COLO668 (cell line): ENCODE measurements around the gene KRTAP10-1.
"Not testable (repeated sequence)": the region's sequence is repeated elsewhere in the genome, so short reads cannot be mapped to it uniquely, and the experiment has no call there.

Source experiments
- DNase-seq: peaks from one replicate; lab custom pipeline; 2025; ENCODE audit not compliant: unreplicated experiment; lab: John Stamatoyannopoulos, UW

KRTAP10-1 gene

DNA sequence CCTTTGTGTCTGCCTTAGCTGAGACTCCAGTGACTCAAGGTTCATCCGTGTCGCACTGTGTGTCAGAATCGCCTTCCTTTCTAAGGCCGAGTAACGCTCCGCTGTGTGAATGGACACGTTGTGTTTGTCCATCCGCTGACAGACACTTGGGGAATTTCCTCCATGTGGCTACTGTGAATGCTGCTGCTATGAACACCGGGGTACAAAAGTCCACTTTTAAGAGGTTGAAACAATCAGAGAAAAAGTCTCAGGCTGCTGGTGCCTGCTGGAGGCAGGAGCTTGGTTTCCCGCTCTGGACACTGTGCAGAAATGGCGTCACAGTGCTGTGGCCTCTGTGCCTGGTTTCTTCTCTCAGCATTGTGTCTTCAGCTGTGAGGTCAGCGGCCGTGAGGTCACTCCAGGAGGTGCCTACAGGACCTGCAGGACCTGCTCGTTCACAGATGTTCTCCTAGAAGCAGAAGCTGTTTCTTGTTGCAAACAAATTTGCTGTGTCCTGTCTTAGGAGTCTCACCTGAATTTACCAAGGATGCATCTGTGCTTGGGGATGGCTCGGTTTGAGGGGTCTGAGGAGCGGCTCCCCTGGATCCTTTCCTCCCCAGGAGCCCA is 34.2 kb downstream of the KRTAP10-1 start:
- no peak for DNase-seq

DNA sequence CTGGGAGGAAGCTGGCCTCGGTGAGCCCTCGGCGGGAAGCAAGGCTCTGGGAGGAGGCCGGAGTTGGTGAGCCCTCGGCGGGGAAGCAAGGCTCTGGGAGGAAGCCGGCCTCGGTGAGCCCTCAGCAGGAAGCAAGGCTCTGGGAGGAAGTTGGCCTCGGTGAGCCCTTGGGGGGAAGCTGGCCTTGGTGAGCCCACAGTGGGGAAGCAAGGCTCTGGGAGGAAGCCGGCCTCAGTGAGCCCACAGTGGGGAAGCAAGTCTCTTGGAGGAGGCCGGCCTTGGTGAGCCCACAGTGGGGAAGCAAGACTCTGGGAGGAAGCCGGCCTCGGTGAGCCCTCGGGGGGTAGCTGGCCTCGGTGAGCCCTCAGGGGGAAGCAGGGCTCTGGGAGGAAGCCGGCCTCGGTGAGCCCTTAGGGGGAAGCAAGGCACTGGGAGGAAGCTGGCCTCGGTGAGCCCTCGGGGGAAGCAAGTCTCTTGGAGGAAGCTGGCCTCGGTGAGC is 36.0 kb downstream of the KRTAP10-1 start:
- no peak for DNase-seq

DNA sequence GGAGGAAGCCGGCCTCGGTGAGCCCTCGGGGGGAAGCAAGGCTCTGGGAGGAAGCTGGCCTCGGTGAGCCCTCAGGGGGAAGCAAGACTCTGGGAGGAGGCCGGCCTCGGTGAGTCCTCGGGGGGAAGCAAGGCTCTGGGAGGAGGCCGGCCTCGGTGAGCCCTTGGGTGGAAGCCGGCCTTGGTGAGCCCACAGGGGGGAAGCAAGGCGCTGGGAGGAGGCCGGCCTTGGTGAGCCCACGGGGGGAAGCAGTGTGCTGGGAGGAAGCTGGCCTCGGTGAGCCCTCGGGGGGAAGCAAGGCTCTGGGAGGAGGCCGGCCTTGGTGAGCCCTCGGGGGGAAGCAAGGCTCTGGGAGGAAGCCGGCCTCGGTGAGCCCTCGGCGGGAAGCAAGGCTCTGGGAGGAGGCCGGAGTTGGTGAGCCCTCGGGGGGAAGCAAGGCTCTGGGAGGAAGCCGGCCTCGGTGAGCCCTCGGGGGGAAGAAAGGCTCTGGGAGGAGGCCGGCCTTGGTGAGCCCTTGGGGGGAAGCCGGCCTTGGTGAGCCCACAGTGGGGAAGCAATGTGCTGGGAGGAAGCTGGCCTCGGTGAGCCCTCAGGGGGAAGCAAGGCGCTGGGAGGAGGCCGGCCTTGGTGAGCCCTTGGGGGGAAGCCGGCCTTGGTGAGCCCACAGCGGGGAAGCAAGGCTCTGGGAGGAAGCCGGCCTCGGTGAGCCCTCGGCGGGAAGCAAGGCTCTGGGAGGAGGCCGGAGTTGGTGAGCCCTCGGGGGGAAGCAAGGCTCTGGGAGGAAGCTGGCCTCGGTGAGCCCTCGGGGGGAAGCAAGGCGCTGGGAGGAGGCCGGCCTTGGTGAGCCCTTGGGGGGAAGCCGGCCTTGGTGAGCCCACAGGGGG is 36.7 kb downstream of the KRTAP10-1 start:
- DNase-seq, result not testable (repeated sequence)

DNA sequence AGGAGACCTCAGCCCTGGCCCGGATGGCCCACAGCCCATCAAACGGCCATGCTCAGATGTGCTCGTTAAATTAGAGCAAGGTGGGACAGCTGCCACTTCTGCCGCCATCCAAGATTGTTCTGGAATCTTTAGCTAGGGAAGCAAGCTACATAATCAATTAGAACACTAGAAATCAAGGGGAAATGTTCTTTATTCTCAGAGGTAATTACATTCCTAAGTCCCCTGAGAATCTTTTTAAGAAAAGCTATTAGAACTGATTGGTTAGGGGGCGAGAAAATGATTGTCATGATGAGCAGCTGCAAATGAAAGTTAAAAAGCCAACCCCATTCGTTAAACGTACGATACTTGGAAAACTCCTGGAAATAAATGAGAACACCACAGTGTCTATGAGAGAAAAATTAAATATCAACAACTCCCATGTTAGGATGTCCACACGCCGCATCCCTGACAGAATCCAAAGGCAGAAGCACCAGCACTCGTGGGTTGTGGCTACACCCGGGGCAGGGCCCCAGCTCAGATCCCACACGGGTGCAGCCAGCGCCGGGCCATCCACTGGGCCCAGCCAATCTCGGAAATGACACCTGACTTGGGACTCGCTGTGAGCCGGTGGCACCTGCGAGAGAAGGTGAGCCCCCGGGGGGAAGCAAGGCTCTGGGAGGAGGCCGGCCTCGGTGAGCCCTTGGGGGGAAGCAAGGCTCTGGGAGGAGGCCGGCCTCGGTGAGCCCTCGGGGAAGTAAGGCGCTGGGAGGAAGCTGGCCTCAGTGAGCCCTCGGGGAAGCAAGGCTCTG is 37.6 kb downstream of the KRTAP10-1 start:
- no peak for DNase-seq

- no peak for DNase-seq
These were observed 39.9 kb downstream of the KRTAP10-1 start for GRCh38 chr21:44500111-44500510.

GRCh38 chr21:44499631-44500030 is 40.4 kb downstream of the KRTAP10-1 start:
- DNase-seq, result no peak

- DNase-seq, result peak; percentile 75
These were observed 40.8 kb downstream of the KRTAP10-1 start for GRCh38 chr21:44499211-44499560.

- DNase-seq, result peak; percentile 67
These were observed 41.5 kb downstream of the KRTAP10-1 start for GRCh38 chr21:44498280-44499210.

DNA sequence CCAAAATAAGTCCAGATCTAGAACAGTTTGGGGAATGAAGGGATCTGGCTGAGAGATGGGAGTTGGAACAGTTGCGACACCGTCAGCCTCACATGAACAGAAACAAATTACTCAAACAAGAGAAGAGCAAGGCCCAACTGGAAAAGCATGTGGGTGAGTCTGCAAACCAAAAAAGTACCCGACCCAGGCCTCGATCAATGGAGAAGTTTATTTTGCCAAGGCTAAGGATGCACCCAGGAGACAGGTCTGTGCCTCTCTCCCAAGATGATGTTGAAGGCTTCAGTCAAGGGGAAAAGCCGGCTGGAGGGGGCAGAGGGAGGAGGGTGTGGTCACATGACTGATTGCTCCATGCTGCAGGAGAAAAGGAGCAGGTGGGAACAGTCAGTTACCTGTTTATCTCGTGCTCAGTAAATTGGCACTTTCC is 42.3 kb downstream of the KRTAP10-1 start:
- peak; percentile 49 for DNase-seq

DNA sequence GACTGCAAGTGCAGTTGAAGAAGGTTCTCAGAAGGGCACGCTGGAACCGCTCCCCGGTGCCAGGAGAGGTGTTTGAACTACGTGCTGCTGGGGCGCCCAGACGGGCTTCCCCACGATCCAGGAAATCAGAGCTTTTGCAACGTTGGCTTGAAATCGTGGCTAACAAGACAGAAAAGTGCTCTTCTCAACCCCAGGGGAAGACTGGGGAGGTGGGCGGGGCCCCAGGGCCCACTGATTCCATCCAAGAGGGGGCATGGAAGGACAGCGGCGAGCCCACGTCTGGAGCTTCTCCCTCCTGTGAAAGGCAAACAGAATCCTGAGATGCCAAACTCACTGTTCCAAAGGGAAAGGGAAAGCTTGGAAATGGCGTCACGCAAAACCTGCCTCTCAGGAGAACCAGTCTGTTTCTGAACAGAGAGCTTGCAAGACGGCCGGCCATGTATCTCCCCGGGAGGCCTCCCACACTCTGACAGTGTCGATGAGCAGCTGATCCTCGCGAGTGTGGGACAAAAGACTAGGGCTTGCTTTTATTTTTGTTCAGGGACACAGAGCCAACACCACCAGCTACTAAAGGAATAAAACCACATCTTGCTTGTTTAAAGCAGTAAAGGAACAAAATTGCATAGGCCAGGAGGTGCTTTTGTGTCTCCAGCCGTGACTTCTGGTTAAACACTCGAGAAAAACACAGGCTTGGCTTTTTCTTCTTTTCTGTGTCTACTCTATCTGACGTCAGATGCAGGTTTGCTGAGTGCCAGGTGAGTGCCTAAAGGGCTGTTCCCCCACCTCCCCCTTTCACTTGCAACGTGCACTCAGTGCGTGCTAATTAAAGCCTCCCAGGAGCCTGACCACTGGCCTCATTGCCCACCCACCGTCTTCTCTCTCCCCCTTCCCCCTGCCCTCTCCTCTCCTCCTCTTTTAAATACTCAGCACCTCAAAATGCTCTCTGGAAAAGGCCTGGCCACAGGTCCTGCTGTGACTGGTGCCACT is 43.1 kb downstream of the KRTAP10-1 start:
- DNase-seq, result peak; percentile 48

- no peak for DNase-seq
These were observed 44.1 kb downstream of the KRTAP10-1 start for GRCh38 chr21:44495611-44496563.

DNA sequence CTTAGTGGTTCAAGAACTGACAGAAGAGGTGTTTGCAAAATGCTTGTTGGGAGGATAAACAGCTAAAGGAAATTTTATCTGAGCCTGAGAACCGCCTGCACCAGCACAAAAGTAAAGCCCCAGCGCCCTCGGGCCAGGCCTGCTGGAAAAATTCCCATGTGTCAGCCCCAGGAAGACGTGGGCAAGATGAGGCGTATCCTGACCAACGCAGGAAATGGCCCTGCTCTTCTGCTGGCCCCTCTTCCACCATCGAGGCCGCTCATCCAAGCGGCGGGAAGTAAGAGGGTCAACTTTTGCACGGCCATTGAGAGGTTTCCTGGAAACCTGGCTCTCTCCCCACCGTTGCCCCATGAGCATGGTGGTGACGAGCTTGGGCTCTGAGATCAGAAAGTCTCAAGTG is 45.0 kb downstream of the KRTAP10-1 start:
- no peak for DNase-seq

DNA sequence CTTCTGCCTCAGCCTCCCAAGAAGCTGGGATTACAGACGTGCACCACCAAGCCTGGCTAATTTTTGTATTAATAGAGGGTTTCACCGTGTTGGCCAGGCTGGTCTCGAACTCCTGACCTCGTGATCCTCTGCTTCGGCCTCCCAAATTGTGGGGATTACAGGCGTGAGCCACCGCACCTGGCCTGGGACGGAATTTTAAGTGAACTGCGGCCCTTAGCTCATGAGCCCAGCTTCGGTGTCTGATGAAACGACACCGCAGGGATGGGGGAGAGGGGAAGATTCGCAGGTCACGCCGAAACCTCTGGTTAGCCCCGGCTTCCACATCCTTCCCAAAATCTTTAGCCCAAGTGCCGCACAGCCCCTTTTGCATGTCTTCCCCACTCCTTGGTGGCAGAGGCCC is 45.6 kb downstream of the KRTAP10-1 start:
- DNase-seq, result no peak

- no peak for DNase-seq
These were observed 47.2 kb downstream of the KRTAP10-1 start for GRCh38 chr21:44492567-44493385.

DNA sequence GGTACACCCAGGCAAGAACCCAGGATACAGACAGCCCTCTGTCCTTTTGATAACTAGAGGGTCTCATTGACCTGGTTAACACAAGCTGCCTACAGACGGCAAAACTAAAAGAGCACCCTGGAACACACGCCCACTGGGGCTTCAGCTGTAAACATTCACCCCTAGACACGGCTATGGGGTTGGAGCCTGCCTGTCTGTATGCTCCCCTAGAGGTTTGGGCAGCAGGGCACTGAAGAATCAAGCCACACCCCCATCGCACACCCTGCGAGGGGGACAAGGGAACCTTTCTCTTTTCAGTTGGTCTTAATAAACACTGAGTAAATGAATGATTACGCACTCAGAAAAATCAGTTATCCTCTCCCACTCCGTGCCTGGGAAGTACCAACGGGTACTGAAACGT is 49.2 kb downstream of the KRTAP10-1 start:
- DNase-seq, result no peak

- no peak for DNase-seq
These were observed 49.6 kb downstream of the KRTAP10-1 start for GRCh38 chr21:44490405-44490804.

GRCh38 chr21:44489962-44490361 is 50.0 kb downstream of the KRTAP10-1 start:
- no peak for DNase-seq
